Measurements from ENCODE around the gene SLC9A1.

SLC9A1 gene

GRCh38 chr1:27150183-27150582 is 4.7 kb downstream of the SLC9A1 start:
- no peak for FAIRE-seq

DNA sequence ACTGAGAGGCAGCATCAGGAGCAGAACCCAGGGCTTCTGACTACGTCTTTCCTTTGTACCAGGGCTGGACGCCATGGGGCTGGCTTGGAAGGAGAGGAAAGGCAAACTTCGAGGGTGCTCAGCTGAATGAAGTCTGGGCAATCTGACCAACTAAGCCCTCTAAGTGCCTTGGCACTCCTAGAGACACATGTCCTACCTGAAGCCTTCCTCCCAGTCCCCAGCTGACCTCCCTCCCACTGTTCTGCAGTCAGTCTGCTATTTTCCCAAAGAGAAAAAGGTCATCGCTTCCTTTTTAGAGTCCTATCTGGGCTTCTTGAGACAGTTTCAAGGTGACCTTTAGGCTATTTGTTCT is 5.2 kb downstream of the SLC9A1 start:
- FAIRE-seq: no peak

GRCh38 chr1:27149084-27149761 is 5.7 kb downstream of the SLC9A1 start:
- FAIRE-seq: no peak

- FAIRE-seq: no peak
These were observed 6.3 kb downstream of the SLC9A1 start for GRCh38 chr1:27148591-27148990.

GRCh38 chr1:27147842-27148518 is 6.9 kb downstream of the SLC9A1 start:
- no peak for FAIRE-seq

- no peak for FAIRE-seq
These were observed 9.0 kb downstream of the SLC9A1 start for GRCh38 chr1:27145934-27146354.

GRCh38 chr1:27144920-27145661 is 9.8 kb downstream of the SLC9A1 start:
- FAIRE-seq: no peak

GRCh38 chr1:27144049-27144748 is 10.7 kb downstream of the SLC9A1 start:
- no peak for FAIRE-seq

DNA sequence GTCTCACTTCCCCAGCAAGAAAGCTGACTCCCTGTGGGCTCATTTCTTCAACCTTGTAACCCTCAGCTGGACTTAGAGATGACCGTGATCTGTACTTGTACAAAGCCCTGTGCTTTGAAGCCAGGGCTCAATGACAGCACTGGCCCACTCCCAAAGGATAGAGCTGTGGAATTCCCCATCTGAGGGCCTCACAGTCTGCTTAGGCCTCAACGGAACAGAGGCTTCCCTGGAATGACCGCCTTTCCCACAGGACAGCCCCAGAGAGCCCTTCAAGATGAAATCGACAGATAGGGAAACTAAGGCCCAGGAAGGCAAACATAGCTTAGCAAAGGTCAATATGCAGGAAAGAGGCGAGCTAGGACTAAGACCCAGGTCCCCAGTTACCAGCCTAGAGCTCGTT is 11.5 kb downstream of the SLC9A1 start:
- FAIRE-seq: no peak

DNA sequence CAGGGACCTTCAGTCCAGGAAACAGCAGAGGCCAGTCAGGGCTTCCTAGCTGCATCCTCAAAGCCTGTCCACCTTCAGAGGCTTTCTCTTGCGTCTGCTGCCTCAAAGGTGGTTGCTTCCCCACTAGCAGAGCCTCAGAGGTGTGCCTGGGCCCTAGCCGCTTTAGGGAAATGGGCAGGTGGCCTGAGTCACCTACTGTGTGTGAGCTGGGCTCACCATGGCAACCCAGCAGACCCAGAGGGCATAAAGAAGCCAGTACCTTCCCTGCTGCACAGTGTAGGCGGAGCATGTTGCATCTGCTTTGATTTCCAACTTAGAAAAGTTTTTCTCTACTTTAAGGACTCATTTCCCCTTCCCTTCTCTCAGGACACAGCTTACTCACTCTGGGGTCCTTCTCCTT is 12.5 kb downstream of the SLC9A1 start:
- FAIRE-seq: no peak

DNA sequence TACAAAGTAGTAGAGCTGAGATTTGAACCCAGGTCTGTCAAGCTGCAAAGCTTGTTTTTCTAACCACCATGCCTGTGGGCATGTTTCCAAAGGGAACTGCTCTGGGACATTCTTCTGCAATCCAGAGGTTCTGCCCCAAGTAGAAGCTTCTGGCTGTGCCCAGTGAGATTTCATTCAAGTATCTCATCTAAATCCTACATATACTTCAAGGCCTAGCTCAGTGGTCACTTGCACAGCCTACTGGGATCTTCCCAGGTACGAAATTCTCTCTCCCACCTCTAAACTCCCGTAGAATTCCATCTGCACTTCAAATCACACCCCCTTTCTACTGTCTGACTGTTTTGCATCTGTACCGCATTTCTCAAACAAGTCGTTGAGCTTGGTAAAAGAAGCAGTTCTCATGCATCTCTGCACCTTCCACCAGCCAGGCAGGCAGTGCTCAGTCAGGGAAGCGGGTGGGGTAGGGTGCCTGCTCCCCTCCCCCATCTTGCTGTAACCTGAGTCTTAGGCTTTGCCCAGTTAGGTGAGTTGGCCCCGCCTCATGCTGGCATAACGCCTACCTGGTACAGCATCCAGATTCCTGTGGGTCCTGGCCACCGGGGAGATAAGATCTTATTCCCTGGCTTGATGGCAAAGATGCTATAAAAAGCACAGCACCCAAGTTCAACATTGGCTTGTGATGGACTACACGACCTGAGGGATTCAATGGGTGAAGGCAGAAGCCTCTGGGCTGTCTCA is 13.5 kb downstream of the SLC9A1 start:
- no peak for FAIRE-seq

GRCh38 chr1:27139980-27140379 is 14.9 kb downstream of the SLC9A1 start:
- no peak for FAIRE-seq

DNA sequence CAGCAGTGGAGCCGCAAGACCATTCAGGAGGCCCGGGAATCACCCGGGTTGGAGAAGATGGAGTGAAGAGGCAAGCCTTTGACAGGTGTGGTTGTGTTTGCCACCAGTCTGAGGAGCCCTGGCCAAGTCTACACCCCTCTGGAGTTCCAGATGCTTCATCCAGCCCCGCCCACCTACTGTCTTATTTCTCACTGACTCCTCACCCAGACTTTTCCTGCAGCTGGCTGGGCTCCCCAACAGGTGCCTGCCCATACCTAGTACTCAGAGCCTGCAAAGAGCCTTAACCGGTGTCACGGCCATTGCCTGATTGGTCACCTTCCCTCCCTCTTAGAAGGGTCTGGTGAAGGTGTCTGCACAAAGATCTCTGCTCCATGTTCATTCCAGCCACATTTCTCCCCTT is 16.0 kb downstream of the SLC9A1 start:
- no peak for FAIRE-seq

DNA sequence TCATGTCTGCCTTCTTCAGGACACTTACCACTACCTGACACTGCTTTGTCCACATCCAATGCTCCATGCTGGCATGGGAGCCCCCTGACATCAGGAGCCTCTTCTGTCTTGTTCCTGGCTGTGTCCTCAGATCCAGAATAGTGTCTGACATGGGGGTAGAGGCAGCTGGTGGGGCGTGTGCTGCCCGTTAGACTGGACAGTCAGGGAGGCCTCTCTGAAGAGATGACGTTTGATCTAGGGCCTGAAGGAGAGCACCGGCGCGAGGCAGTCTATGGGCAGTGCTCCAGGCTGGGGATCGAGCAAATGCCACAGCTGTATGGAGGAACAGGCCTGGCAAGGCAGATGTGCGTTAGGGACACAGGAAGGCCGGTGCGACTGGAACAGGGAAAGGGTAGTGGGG is 16.6 kb downstream of the SLC9A1 start:
- no peak for FAIRE-seq

DNA sequence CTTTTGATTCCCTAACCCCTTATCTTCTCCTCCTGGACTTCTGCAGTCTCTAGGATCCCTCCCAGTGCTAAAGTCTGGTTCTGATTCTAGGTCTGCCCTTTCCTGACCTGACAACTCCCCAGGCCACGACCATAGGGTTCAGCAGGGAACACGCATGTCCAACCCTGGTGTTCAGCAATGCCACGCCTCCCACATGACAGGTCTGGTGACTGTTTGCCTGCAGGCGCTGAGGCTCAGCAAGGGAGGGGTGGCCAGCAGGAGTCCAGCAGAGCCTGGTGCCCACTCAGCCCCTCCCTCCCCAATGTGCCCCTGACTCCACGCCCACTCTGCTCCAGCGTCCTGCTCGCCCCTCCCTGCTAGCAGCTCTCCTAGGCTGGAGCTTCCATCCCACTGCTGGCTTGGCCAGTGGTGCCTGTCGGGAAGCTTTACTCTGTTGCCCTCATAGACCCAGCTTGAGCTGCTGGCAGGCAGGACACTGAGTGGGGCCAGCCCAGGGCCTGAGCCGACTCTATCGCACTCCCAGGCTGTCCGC is 17.3 kb downstream of the SLC9A1 start:
- no peak for FAIRE-seq

DNA sequence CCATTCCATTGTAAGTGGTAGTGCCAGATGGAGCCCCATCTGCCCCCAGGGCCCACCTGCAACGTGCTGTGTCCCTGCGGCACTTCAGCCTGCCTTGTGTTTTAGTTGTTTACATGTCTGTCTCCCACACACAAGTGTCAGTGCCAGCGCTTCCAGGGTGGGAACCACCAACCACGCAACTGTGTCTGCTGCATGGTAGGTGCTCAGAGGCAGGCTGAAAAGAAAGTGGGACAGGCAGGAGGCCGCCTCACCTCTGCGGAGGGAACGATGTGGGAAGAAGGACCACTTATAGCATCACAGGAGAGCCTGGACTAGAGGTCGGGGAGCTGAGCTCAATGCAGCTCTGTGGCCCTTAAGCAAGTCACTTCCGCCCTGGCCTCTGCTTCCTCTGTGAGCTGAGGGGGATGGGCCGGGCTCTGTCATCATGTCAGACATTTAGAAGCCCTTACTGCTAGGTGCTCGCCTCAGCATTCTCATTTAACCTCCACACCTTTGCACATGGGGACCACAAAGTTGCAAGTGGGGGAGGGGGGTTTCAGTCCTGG is 17.9 kb downstream of the SLC9A1 start:
- no peak for FAIRE-seq

GRCh38 chr1:27136236-27136551 is 18.7 kb downstream of the SLC9A1 start:
- FAIRE-seq: no peak

GRCh38 chr1:27135541-27136235 is 19.2 kb downstream of the SLC9A1 start:
- no peak for FAIRE-seq

GRCh38 chr1:27133991-27134390 is 20.9 kb downstream of the SLC9A1 start:
- FAIRE-seq: no peak

GRCh38 chr1:27133158-27133557 is 21.8 kb downstream of the SLC9A1 start:
- FAIRE-seq: no peak

- FAIRE-seq: no peak
These were observed 22.3 kb downstream of the SLC9A1 start for GRCh38 chr1:27132624-27133023.

GRCh38 chr1:27132147-27132546 is 22.8 kb downstream of the SLC9A1 start:
- FAIRE-seq: no peak
